HepG2 (cell line): ENCODE results near the gene GRK5. TPM values are rescaled to one million over a fixed set of nuclear protein-coding genes. Genes with fewer than 3 reads are reported as not detected.

Source experiments
- ATF1 ChIP-seq: IDR thresholded peaks from 2 replicates; pipeline ENCODE4 v1.6.1; 2016; ENCODE audit warnings: mild to moderate bottlenecking, control low read depth
- ATM ChIP-seq: fragments of 450-650 bp; IDR thresholded peaks from 2 replicates; pipeline ENCODE4 v1.7.1; 2017; ENCODE audit warnings: mild to moderate bottlenecking, borderline replicate concordance
- DMAP1 ChIP-seq: IDR thresholded peaks from 2 replicates; pipeline ENCODE4 v1.6.1; 2016
- KAT7 ChIP-seq: IDR thresholded peaks from 2 replicates; pipeline ENCODE4 v1.6.1; 2018; ENCODE audit warnings: borderline replicate concordance, missing compliant biosample characterization
- KDM6A ChIP-seq: IDR thresholded peaks from 2 replicates; pipeline ENCODE4 v1.6.1; 2016; ENCODE audit warnings: low read depth
- MTA1 ChIP-seq: sonication (generic); formaldehyde crosslinking; IDR thresholded peaks from 2 replicates; pipeline ENCODE4 v1.4.0; 2020; ENCODE audit warnings: missing genetic modification reagents, mild to moderate bottlenecking, borderline replicate concordance
- NR2F1 ChIP-seq, 2 experiments: fragments of 450-650 bp in 1 of 2; formaldehyde crosslinking in 1 of 2; IDR thresholded peaks; 2 replicates each; pipeline versions ENCODE4 v1.5.0 to v1.6.1; 2016 to 2020; ENCODE audit warnings: mild to moderate bottlenecking in 1 of 2, missing compliant biosample characterization in 1 of 2, missing genetic modification reagents in 1 of 2, moderate library complexity in 1 of 2
- PAX8 ChIP-seq: sonication (generic); formaldehyde crosslinking; IDR thresholded peaks from 2 replicates; pipeline ENCODE4 v1.8.0; 2022; ENCODE audit warnings: mild to moderate bottlenecking, missing genetic modification reagents, borderline replicate concordance
- REPIN1 ChIP-seq: sonication (generic); formaldehyde crosslinking; IDR thresholded peaks from 2 replicates; pipeline ENCODE4 v1.8.0; 2022; ENCODE audit warnings: missing genetic modification reagents, low read depth, mild to moderate bottlenecking, borderline replicate concordance
- SOX6 ChIP-seq, 2 experiments: fragments of 450-650 bp in 1 of 2; sonication (generic) in 1 of 2; formaldehyde crosslinking in 1 of 2; IDR thresholded peaks; 2 replicates each; pipeline versions ENCODE4 v1.4.0 to v1.6.1; 2017 to 2020; ENCODE audit warnings: antibody characterized with exemption in 1 of 2, mild to moderate bottlenecking in 1 of 2, missing genetic modification reagents in 1 of 2
- TEAD2 ChIP-seq: sonication (generic); formaldehyde crosslinking; IDR thresholded peaks from 2 replicates; pipeline ENCODE4 v1.9.0; 2021; ENCODE audit warnings: missing genetic modification reagents
- ZBTB21 ChIP-seq: sonication (generic); formaldehyde crosslinking; IDR thresholded peaks from 2 replicates; pipeline ENCODE4 v1.4.0; 2020; ENCODE audit warnings: missing genetic modification reagents
- ZFP90 ChIP-seq: sonication (generic); formaldehyde crosslinking; IDR thresholded peaks from 2 replicates; pipeline ENCODE4 v1.8.0; 2022; ENCODE audit warnings: missing genetic modification reagents, mild to moderate bottlenecking, inconsistent platforms, borderline replicate concordance
- ZNF598 ChIP-seq: sonication (generic); formaldehyde crosslinking; IDR thresholded peaks from 2 replicates; pipeline ENCODE4 v1.5.1; 2020; ENCODE audit warnings: mild to moderate bottlenecking, missing genetic modification reagents, borderline replicate concordance
- ZNF652 ChIP-seq: IDR thresholded peaks from 2 replicates; pipeline ENCODE4 v1.6.1; 2016; ENCODE audit warnings: low read depth, borderline replicate concordance
- ZNF660 ChIP-seq: sonication (generic); formaldehyde crosslinking; IDR thresholded peaks from 2 replicates; pipeline ENCODE4 v1.5.1; 2020; ENCODE audit warnings: mild to moderate bottlenecking, low read depth, missing genetic modification reagents, borderline replicate concordance
- ZNF75D ChIP-seq: sonication (generic); formaldehyde crosslinking; IDR thresholded peaks from 2 replicates; pipeline ENCODE4 v1.8.1; 2023; ENCODE audit warnings: missing genetic modification reagents, mild to moderate bottlenecking, borderline replicate concordance
- ZNF761 ChIP-seq: sonication (generic); formaldehyde crosslinking; conservative IDR thresholded peaks from 2 replicates; pipeline ENCODE4 v1.4.0; 2020; ENCODE audit warnings: mild to moderate bottlenecking, missing genetic modification reagents
- ZNF850 ChIP-seq: sonication (generic); formaldehyde crosslinking; conservative IDR thresholded peaks from 2 replicates; pipeline ENCODE4 v1.9.0; 2021; ENCODE audit warnings: mild to moderate bottlenecking, missing genetic modification reagents
- polyA plus RNA-seq, 8 experiments: library from polyadenylated mRNA; depleted of rRNA in 3 of 8; stranded (reverse) in 7 of 8; unstranded in 1 of 8; fragments of >200 nt; fragmentation: Illumina TruSeq in 4 of 8; extraction: Trizol in 4 of 8; gene quantifications; 2 replicates each; pipeline versions ENCODE4 v1.2.1 to v1.2.3, GENCODE V29; 2011 to 2016; ENCODE audit warnings: low read depth in 4 of 8, missing spikeins in 1 of 8, mixed read lengths in 1 of 8; ENCODE audit not compliant: insufficient read depth in 1 of 8
- total RNA-seq, 5 experiments: library from RNA; depleted of rRNA; stranded (reverse); fragments of >200 nt; fragmentation: Illumina TruSeq; extraction: Trizol; gene quantifications; 2 replicates each; pipeline ENCODE4 v1.2.3, GENCODE V29; 2016; ENCODE audit warnings: low read depth in 1 of 5
- TF ChIP-seq, protein P1 (sequence below): sonication (generic); formaldehyde crosslinking; IDR thresholded peaks from 2 replicates; pipeline ENCODE4 v1.4.0; 2020; ENCODE audit warnings: missing genetic modification reagents
- TF ChIP-seq, protein P2 (sequence below), 2 experiments: sonication (generic) in 1 of 2; formaldehyde crosslinking in 1 of 2; IDR thresholded peaks; 2 replicates each; pipeline versions ENCODE4 v1.5.1 to v1.6.1; 2011 to 2020; ENCODE audit warnings: borderline replicate concordance in 1 of 2, low read depth in 1 of 2, low read length in 1 of 2, mild to moderate bottlenecking in 1 of 2, missing genetic modification reagents in 1 of 2, moderate library complexity in 1 of 2
- TF ChIP-seq, protein P3 (sequence below): sonication (generic); formaldehyde crosslinking; IDR thresholded peaks from 2 replicates; pipeline ENCODE4 v1.5.1; 2020; ENCODE audit warnings: missing genetic modification reagents, mild to moderate bottlenecking, borderline replicate concordance
- TF ChIP-seq, protein P4 (sequence below): sonication (generic); formaldehyde crosslinking; IDR thresholded peaks from 2 replicates; pipeline ENCODE4 v1.5.0; 2020; ENCODE audit warnings: missing genetic modification reagents

Gene GRK5
- total and polyA plus RNA-seq, 2 of the 13 experiments (the other 11 are each of a cell fraction or from before 2014, with no cell fraction given): 10.4 to 12.6 TPM

DNA sequence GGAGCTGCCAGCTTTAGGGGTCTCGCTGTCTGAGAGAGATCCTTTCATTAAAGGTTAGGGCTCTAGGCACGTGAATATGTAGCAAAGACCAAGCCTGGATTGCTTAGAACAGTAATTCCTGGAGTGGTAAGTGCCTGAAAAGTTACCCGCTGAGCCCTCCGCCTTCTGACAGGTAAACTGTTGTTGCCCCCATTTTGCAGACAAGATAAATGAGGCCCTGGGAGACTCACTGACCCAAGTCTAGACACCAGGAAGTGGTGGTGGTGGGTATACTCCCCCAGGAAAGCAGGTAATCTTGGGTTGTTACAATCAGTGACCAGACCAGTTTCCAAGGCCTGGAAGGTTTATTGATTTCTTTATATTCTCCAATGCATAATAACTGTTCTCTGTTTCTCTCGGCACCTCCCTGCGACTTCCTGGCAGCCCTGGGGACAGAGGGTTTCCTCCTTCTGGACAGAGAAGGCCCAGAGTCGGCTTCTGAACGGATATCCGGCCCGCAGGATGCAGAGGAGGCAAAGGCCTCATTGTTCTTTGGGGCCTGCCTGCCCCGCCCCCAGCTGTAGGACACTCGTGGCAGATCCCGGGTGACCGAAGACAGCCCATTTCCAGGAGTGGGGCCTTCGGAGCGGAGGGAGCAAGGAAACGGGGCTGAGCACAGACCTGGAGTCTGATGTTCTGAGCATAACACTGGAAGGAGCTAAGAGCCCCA is 1.3 kb upstream of the GRK5 start (continued):
- TF ChIP-seq REPIN1 (CRISPR knock-in tag) (no peak), KAT7 (CRISPR knock-in tag) (no peak), ATF1 (no peak), PAX8 (CRISPR knock-in tag) (no peak), ZNF75D (CRISPR knock-in tag) (no peak), ZNF660 (CRISPR knock-in tag) (no peak), ATM (no peak), ZNF598 (CRISPR knock-in tag) (0 out of 2 replicates have a peak, but pooled peaks have one; percentile 25), ZFP90 (peak; percentile 20; the same call in 1 of the 2 replicates), TEAD2 (CRISPR knock-in tag) (no peak), DMAP1 (CRISPR knock-in tag) (no peak; the same call in 1 of the 2 replicates), ZNF850 (CRISPR knock-in tag) (no peak), NR2F1 (CRISPR knock-in tag; IDR thresholded peaks at IDR 0.05) (no peak), ZBTB21 (CRISPR knock-in tag) (no peak), SOX6 (IDR thresholded peaks at IDR 0.05) (no peak), SOX6 (CRISPR knock-in tag; IDR thresholded peaks at IDR 0.05) (peak; percentile 90), MTA1 (peak; percentile 82; the same call in 1 of the 2 replicates), ZNF761 (CRISPR knock-in tag) (0 out of 2 replicates have a peak, but pooled peaks have one; percentile 22), KDM6A (no peak), ZNF652 (CRISPR knock-in tag) (no peak)
- TF ChIP-seq, protein P1, sequence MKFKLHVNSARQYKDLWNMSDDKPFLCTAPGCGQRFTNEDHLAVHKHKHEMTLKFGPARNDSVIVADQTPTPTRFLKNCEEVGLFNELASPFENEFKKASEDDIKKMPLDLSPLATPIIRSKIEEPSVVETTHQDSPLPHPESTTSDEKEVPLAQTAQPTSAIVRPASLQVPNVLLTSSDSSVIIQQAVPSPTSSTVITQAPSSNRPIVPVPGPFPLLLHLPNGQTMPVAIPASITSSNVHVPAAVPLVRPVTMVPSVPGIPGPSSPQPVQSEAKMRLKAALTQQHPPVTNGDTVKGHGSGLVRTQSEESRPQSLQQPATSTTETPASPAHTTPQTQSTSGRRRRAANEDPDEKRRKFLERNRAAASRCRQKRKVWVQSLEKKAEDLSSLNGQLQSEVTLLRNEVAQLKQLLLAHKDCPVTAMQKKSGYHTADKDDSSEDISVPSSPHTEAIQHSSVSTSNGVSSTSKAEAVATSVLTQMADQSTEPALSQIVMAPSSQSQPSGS: peak; percentile 48; the same call in 1 of the 2 replicates
- TF ChIP-seq, protein P2, sequence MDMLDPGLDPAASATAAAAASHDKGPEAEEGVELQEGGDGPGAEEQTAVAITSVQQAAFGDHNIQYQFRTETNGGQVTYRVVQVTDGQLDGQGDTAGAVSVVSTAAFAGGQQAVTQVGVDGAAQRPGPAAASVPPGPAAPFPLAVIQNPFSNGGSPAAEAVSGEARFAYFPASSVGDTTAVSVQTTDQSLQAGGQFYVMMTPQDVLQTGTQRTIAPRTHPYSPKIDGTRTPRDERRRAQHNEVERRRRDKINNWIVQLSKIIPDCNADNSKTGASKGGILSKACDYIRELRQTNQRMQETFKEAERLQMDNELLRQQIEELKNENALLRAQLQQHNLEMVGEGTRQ (IDR thresholded peaks at IDR 0.05; ENCODE audit: low read depth, low read length): no peak
- TF ChIP-seq, protein P2 (CRISPR knock-in tag; IDR thresholded peaks at IDR 0.05; ENCODE audit: borderline replicate concordance): no peak
- TF ChIP-seq, protein P3, sequence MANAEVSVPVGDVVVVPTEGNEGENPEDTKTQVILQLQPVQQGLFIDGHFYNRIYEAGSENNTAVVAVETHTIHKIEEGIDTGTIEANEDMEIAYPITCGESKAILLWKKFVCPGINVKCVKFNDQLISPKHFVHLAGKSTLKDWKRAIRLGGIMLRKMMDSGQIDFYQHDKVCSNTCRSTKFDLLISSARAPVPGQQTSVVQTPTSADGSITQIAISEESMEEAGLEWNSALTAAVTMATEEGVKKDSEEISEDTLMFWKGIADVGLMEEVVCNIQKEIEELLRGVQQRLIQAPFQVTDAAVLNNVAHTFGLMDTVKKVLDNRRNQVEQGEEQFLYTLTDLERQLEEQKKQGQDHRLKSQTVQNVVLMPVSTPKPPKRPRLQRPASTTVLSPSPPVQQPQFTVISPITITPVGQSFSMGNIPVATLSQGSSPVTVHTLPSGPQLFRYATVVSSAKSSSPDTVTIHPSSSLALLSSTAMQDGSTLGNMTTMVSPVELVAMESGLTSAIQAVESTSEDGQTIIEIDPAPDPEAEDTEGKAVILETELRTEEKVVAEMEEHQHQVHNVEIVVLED: no peak
- TF ChIP-seq, protein P4, sequence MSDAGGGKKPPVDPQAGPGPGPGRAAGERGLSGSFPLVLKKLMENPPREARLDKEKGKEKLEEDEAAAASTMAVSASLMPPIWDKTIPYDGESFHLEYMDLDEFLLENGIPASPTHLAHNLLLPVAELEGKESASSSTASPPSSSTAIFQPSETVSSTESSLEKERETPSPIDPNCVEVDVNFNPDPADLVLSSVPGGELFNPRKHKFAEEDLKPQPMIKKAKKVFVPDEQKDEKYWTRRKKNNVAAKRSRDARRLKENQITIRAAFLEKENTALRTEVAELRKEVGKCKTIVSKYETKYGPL: no peak
